ENCODE results near the gene SRRM2.
"Not testable (repeated sequence)": the region's sequence is repeated elsewhere in the genome, so short reads cannot be mapped to it uniquely, and the experiment has no call there.

SRRM2 gene

DNA sequence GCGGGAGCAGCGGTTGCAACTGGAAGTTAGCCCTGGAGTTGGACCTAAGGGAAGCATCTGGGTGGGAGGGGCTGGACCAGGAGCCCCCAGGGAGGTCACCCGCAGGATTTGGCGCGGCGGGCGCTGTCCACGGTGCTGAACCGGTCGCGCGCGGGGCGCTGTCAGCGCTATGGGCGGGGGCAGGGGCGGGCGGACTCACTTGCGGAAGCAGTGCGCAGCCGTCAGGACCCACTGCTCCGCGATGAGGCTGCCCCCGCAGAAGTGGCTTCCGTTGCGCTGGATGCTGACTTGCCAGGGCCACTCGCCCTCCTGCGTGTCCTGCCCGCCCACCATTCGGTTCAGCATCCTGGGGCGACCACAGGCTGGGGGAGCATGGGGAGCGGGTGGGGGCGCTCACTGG lies 36.9 kb upstream of the SRRM2 start:
- peak; percentile 76 for DNase-seq

DNA sequence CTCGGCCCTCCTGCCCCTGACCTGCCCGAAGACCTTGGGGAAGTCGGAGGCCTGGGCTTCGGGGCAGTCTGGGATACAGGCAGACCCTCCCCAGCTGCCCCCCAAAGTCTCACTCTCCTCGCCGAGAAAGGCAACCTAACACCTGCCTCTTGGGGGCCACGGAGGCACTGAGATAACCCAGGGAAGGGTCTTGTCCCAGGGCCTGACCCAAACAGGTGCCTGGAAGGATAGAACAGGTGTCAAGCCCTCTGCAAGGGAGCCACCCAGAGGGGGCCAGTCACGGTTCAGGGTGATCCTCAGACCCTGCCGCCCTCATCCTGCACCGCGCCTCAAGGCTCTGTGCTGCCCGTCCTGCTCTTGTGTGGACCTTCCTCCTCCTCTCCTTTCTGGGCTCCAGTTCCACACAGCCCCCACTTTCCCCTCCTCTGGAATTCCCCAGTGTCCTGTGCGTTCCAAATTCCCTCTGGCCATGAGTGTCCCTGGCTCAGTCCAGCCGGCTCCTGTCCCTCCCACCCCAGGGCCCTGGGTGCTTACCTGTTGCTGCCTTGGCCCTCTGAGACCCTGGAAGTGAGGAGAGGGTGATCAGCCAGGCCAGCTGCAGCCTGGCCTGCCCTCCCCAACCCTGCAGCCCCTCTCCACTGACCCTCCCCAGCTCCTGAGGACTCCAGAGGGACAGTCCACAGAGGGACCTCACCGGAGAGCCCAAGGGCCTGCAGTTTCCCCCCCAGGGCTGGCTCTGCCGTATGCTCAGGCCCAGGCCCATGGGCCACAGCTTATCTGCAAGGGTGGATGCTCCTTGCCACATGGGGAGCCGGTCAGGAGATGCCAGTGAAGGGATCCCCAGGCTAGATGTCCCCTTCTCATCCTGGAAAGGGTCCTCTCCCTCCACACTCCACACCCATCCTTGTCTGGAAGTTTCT lies 36.2 kb upstream of the SRRM2 start:
- DNase-seq, result no peak

DNA sequence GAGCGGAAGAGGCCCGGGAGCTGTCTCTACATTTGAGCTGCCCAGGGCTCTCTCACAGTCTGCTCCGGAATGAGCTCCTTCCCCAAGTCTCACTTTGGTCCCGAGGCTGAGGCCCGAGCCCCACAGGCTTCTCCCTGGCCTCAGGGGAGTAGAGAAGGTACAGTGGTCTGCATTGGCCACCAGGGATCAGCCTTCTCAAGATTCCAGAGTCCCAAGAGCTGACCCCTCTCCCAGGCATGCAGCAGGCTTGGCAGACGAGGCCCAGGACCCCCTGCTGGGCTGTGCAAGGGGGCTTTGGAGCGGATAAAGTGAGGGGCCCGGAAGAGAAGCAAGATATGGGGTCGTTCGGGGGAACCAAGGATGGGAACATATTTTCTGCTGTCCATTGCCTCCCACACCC lies 35.5 kb upstream of the SRRM2 start:
- DNase-seq, result no peak

GRCh38 chr16:2717383-2718263 lies 34.8 kb upstream of the SRRM2 start:
- DNase-seq, result no peak

GRCh38 chr16:2719328-2720063 lies 32.9 kb upstream of the SRRM2 start:
- no peak for DNase-seq

DNA sequence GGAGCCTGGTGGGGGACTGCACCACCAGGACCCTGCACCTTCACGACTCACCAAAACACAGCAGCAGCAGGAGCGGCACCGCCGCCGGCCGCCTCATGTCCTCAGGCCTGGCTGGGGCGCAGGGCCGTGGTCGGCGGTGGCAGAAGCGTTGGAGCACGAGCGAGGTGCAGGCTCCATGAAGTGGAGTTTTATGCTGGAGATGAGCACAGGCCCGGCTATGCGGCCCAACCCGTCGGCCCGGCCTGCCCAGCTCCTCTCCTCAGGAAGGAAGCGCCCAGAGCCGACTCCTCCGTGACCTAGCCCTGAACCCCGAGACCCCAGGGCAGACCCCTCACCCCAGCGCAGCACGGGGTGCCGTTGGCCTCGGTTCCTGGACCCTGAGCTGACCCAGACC lies 32.4 kb upstream of the SRRM2 start, which contains the start of gene PRSS27:
PRSS27 (minus strand) TSS at position 161 of the 394 bp plus-strand sequence; CDS start at position 97, 64 bp downstream.
- no peak for DNase-seq

DNA sequence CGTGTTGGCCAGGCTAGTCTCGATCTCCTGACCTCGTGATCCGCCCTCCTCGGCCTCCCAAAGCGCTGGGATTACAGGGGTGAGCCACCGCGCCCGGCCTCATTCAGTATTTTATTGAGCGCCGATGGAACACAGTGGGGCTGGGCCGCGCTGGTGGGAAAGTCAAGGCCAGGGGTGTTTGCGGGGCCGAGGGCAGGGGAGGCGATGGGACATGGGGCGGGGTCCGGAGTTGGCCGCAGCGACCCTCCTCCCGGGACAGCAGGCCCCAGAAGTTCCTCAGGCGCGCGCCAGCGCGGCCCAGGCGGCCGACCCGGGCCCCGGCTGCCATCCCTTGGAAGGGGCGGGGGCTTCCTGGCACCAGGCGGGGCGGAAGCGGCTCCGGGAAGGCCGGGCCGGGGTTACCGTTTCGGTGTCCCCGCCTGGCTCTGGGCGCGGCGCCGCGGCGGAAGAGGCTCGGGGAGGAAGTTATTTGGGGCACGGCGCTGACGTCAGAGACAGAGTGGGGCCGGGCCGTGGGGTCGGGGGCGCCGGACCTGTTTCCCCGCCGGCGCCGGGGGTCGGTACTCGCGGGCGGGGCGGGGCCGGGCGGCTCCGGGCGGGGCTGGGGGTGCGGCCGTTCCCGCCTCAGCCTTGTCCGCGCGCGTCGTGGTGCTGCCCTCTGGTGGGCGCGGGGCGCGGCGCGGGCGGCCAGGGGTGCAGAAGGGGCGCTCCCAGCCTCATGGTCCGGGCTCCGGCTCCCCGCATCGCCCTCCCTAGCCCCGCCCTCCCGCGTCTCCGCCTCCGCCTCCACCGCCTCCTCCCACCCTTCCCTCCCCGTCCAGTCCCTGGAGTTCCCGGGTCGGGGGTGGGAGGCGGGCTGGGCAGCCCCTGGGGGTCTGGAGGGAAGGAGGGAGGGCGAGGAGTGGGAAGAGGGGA lies 31.5 kb upstream of the SRRM2 start:
- peak; percentile 83 for DNase-seq

DNA sequence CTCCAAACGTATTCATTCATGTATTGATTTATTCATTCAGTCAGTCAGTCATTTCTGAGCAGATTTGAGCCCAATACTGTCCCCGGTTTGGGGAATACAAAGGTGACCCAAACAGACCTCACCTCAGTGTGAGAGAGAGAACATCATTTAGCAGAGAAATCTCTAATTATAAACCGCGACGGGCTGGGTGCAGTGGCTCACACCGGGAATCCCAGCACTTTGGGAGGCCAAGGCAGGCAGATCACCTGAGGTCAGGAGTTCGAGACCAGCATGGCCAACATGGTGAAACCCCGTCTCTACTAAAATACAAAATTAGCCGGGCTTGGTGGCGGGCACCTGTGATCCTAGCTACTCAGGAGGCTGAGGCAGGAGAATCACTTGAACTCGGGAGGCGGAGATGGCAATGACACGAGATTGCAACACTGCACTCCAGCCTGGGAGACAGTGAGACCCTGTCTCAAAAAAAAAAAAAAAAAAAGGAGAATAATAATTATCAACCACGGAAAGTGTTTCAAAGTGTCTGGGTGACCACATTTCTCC lies 30.7 kb upstream of the SRRM2 start:
- not testable (repeated sequence) for DNase-seq

DNA sequence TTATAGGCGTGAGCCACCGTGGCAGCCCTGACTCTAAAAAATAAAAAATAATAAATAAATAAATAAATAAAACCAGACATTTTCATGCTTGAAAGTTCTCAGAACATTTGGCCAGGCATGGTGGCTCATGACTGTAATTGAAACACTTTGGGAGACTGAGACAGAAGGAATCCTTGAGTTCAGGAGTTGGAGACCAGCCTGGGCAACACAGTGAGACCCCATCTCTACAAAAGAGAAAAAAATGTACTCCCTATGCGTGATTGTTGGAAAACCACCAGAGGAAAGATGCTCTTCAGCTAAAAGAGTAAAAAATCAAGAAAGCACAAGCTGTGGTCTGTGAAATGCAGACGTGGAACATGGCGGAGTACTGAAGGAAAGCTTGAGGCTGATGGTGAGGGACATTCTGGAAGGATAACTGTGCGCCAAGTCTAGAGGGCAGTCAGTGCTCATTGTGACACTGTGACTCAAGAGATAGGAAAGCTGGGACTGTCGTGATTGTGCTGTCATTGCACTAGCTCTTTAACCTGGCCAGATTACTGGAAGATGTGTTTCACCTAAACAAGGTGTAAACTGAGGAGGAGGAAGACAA lies 28.3 kb upstream of the SRRM2 start:
- no peak for DNase-seq

DNA sequence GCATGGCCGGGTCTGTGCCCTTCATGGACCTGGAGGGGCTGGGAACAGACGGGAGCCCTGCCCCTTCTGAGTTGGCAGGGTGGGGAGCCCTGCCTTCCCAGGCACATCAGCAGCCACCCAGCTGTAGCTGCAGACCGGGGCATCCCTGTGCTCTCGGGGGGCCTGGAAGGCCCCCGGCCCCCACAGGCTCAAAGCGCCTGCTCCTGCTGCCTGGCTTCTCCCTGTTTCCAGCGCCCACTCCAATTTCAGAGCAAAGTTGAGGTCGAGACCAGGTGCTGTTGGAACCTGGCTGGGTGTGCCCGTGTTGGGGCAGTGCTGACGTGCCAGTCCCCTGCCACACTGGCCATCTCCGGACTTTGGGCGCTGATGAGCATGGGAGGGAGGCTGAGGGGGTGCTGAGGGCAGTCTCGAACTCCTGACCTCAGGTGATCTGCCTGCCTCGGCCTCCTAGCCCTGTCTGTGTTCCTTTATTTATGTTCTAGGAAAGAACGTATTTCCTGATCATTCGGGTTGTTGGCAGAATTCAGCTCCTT lies 27.6 kb upstream of the SRRM2 start:
- DNase-seq, result no peak

GRCh38 chr16:2726923-2727322 lies 25.5 kb upstream of the SRRM2 start:
- no peak for DNase-seq

- DNase-seq, result no peak
These were observed 24.4 kb upstream of the SRRM2 start for GRCh38 chr16:2728034-2728433.

DNA sequence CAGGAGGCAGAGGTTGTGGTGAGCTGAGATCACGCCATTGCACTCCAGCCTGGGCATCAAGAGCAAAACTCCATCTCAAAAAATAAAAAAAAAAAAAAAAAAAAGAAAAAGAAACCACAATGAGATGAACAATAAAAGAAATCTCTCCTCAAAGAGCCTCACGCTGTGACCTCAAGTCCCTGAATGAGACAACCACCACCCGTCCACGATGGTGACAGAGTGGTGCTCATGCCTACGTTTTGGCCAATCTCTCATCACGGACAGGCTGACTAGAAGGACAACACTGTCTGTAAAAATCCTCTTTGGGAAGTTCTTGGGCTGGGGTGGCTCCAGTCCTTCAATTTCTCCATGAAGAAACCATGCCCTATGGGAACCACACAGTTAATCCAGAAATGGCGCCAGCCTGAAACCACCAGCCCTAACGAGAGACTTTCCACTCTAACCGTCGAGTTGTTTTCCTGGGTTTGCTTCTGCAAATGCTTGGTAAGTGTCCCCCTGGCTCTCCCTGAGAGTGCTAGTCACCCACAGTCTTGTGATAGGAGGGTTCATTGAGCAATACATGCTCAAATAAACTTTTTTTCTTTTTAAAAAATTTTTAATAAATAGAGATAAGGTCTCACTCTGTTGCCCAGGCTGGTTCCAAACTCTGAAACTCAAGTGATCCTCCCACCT lies 17.5 kb upstream of the SRRM2 start:
- no peak for DNase-seq

DNA sequence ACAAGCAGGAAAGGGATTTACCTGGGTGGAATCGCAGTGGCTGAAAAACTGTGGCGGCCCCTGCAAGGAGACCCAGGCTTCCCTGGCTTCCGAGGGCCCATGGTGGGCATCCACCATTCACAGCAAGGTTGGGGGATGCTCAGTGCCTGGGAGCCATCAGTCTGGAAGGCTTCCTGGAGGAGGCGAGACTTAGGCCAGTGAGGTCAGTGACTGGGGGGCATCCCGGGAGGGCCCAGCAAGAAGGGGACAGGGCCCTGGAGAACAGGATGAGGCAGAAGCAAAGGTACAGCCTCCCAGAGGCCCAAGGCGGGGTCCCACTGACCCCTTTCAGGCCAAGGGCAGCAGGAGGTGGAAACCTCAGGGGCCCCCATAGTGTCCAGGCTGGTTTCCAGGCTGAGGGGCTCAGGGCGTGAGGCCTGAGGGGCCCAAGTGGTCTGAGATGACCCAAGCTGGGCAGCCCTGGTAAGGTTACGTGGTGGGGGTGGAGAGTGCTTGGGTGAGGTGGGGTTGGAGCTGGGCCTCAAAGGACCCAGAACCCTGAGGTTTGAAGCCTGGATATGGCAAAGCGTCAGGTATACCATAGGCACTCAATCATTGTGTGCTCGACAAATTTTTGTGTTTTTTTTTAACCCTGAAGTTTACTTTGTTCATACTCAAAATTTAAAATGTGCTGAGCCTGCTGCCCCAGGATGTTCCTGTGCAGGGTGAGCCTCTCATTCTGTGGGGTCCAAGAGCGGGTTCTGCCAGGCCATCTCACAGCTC lies 15.8 kb upstream of the SRRM2 start:
- no peak for DNase-seq

DNA sequence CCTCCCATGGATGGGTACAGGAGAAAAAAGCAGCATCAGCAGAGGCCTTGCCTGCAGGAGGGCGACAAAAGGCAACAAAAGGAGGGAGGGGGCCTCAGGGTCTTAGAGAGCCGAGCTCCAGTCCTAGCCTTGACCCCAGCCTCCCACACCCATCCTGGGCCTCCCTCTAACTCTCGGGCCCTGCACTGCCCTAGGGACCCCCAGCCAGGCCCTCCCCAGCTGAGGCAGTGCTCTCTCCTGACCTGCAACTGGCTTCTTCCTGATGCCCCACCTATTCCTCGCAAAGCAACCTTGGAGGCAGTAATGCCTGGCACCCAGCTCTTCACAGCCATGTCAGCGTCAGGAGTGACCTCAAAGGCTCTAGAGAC lies 15.2 kb upstream of the SRRM2 start:
- DNase-seq, result no peak

DNA sequence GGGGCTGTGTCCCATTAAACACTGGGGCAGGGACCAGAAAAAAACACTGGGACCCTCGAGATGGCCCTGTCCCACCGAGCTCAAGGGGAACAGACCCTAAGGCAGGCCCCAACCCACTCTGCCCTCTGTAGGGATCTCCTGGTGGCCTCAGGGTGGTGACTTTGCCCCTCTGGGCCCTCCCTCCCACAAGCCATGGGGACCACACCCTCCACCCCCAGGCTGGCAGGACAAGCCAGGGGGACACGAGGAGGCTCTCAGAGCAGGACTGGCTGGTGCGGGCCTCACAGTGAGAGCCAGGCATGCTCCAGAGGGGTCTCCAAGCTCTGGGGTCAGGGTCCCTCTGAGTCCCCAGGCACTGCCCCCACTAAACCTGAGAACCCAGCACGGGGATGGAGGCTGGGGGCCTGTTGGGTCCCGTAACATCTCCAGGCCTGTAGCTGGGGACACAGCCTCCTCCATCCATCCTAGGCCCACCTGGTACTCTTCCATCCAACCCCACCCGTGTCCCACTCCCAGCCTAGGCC lies 14.5 kb upstream of the SRRM2 start:
- no peak for DNase-seq

GRCh38 chr16:2738615-2739014 lies 13.8 kb upstream of the SRRM2 start:
- DNase-seq, result no peak

DNA sequence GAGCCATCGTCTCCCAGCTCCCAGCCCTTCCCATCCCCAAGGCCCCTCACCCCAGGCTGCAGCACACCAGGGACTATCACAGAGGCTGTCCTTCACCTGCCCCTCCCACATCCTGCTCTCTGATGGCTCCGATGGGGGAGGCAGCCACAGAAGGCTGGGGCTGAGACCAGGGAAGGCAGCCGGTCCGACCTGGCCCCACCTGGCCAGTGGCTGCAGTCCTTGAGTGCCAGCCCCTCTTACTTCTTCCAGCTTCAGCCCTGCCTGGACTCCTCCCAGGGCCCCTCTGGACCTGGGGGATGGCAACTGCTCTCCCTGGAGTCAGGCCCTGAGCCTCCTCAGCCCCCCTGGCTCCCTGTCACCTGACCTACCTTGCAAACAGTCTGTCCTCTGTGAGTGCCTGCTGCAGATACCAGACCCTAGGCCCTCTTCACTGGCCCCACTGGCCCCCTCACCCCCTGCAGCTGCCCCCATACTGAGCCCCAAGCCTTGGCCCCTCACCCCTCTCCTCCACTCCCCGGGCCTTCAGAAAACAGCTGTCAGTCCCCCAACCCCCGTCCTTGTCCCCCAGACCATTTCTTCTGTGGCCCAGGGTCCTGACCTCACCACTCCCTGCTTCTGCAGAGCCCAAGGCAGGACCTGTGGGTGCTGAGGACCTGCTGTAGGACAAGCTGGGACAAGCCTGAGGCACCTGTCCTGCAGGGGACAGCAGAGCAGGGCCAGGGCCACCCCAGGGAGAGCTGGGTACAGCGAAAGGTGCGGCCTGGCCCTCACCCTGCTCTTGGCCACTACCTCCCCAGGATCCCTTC lies 12.6 kb upstream of the SRRM2 start:
- no peak for DNase-seq

- no peak for DNase-seq
These were observed 12.0 kb upstream of the SRRM2 start for GRCh38 chr16:2740476-2740875.

Measured in stimulated activated CD4-positive, alpha-beta T cell treated with anti-CD3 and anti-CD28 coated beads, Interleukin-12 subunit alpha, Interleukin-12 subunit beta, amount 100 ng/mL, for 4 hours (primary cell).